Stimulated activated CD4-positive, alpha-beta T cell treated with anti-CD3 and anti-CD28 coated beads, Interleukin-4, amount 100 ng/mL, for 4 hours (primary cell): ENCODE data around the gene TNPO1.

Experiments used
- DNase-seq, 2 experiments: peaks; one replicate each; pipeline ENCODE4 v3.0.0-alpha.2; 2020

TNPO1 gene

DNA sequence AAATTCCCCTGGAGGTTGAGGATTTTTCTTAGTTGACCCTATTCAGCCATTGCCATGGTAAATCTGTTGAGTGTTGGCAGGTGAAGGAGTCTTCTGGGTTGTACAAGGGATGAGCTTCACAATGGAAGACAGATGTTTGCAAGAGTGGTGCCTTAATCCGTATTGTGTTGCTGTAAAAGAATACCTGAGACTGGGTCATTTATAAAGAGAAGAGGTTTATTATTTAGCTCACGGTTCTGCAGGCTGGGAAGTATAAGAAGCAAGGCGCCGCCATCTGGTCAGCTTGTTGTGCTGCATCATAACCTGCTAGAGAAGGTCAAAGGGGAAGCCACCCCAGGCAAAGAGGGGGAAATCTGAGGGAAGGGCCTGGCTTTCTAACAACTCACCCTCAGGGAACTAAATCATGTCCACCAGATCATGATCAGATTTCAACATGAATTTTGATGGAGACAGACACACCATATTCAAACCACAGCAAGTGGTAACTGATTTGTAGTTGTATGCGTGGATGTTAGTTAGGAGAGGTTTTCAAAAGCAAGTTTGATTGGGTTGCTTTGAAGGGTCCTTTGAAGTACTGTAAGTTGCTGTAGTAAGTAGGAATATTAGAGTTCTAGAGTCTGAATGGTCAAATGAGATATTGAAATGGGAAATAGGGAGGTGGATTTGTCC, 2.5 kb downstream of the TNPO1 start:
- DNase-seq = peak; percentile 35 to 39

DNA sequence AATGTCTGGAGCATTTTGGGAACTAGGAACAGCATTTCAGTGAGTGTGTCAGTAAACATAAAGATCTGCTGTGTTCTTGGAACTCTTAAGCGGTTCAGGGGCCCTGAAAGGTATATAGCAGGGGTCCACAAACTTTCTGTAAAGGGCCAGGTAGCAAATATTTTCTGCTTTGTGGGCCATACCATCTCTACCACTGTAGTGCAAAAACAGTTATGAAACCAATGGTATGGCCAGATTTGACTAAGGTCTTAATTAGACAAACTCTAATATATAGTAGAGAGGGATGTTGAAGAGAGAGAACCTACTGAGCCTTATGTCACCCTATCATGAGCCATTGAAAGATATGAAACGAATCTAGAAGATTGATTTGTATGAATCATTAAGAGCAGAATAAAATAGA, 5.3 kb downstream of the TNPO1 start:
- no peak for DNase-seq

GRCh38 chr5:72822944-72823343, 6.5 kb downstream of the TNPO1 start:
- DNase-seq = no peak

DNA sequence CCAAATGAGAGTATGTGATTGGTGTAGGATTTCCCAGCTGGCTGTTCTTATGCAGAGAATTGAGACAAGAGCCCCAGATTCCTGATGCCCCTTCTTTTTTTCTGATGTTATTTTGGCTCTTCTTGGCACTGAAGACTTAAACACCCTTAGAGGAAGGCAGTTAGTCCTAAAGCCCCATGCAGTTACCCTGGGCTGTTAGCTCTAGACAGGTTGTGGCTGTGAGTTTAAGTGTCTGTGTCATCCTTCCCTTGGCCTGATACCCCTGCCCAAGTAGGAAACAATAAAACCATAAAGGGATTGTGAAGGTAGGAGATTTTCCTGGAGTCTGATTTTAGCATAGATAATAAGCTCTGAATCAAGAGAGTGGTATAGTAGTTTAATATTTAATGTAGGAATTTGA, 13.2 kb downstream of the TNPO1 start:
- DNase-seq = no peak

DNA sequence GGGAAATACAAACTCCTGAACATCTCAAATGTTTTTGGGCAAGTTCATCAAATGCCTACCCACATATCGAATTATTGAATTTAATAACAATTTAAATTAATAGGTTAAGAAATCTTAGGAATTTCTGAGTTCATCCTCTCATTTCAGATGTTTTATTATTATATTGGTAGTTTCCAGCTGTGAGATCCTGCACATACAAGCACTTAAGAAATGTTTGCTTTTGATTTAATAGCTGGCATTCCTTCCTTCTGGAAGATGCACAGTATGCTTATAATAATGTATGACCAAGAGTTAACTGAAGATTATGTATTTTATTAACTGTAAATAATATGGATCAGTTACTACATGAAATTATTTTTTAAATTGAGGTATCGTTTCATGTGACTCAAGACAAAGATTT, 13.9 kb downstream of the TNPO1 start:
- DNase-seq = no peak

DNA sequence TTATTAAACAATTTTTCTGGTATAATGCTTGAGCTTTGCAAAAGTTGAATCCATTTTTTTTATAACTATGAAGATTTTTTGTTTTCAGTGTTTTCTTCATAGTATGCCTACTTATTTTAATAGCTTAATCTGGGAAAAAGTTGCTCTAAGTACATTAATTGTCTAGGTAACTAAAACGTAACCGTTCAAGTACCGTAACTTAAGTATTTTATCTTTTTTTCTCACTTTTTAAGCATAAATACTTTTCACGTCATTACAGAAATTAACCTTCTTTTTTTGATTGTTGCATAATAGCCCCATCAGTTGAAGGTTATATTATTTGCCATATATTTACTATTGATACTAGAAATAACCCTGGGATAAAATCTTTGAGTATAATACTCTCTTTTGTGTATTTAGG, 15.2 kb downstream of the TNPO1 start:
- DNase-seq = no peak

DNA sequence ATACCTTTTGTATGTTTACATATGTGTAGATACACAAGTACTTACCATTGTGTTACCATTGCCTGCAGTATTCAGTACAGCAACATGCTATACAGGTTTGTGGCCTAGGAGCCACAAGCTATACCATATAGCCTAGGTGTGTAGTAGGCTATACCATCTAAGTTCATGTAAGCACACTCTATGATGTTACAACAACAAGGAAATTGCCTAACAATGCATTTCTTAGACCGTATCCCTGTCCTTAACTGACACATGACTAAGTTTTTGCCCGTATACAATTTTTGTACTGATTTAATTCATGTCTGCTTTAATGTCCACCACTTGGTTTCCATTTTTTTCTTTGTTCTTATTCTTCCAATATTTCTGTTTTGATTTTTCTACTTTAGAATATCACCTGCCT, 18.5 kb downstream of the TNPO1 start:
- no peak for DNase-seq

DNA sequence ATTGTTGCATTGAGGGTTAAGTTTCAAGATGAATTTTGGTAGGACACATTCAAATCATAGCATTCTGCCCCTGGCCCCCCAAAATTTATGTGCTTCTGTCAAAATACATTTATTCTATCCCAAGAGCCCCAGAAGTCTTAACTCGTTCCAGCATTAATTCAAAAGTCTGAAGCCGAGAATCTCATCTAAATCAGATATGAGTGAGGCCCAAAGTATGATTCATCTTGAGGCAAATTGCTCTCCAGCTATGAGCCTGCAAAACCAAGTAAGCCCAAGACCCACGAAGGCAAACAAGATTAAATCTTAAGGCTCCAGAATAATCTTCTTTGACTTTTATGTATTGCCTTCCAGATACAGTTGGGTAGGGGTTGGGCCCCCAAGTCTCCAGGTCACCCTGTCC, 19.2 kb downstream of the TNPO1 start:
- no peak for DNase-seq

DNA sequence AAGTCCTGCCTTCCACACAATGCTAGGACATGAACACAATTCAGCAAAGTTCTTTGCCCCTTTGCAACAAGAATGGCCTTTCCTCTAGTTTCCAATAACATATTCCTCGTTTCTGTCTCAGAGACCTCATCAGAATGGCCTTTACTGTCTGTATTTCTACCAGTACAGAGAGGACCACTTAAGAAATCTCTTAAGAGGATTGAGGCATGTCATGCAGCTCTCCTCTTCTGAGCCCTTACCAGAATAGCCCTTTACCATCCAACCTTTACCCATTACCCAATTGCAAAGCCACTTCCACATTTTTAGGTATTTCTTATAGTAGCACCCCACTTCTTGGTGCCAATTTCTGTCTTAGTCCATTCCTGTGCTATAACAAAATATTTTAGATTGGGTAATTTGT, 20.3 kb downstream of the TNPO1 start:
- no peak for DNase-seq

DNA sequence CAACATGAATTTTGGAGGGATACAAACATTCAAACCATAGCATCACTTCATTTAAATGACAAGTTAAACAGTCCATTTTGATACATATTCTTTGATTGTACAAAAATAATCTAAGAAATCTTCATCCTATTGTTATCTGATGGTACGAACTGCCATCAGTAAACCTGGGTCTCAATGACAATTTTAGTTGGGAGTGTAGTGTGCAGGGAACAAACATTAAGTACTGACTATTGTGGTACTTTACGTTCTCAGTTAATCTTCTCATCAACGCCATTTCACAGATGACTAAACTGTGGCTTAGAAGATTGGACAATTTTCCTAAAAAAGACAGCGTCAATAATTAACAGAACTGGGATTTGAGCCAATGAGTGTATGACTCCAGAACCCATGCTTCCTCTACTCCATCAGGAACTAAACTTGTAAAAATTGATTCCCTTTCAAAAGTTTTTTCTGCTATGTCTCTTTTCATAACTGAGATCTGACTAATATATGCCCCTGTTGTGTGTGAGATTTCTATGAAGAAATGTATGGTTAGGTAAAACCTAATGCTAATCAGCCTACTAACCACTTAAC, 21.1 kb downstream of the TNPO1 start:
- DNase-seq = no peak

GRCh38 chr5:72840041-72840440, 23.6 kb downstream of the TNPO1 start:
- no peak for DNase-seq

GRCh38 chr5:72841756-72842535, 25.5 kb downstream of the TNPO1 start:
- no peak for DNase-seq

- DNase-seq = no peak
These were observed 26.4 kb downstream of the TNPO1 start for GRCh38 chr5:72842816-72843215.

GRCh38 chr5:72844218-72844603, 27.8 kb downstream of the TNPO1 start:
- DNase-seq = no peak

- no peak for DNase-seq
These were observed 29.4 kb downstream of the TNPO1 start for GRCh38 chr5:72845889-72846288.

DNA sequence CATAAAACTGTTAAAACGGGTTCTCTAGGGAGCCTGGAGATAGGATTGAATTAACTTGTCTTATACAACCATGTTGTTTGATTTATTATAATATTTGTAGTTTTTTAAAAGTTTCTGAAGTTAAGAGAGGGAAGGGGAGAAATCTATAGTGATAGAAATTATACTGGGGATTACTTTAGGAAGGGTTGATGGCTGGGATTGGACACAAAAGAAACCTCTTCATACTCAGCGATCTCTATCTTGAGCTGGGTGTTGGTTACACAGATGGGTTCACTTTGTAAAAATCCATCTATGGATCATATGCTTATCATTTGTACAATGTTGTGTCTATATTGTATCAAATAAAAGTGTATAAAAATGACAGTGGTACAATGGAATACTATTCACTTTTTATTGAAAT, 30.0 kb downstream of the TNPO1 start:
- DNase-seq = no peak

- DNase-seq = no peak
These were observed 31.0 kb downstream of the TNPO1 start for GRCh38 chr5:72847439-72847838.

DNA sequence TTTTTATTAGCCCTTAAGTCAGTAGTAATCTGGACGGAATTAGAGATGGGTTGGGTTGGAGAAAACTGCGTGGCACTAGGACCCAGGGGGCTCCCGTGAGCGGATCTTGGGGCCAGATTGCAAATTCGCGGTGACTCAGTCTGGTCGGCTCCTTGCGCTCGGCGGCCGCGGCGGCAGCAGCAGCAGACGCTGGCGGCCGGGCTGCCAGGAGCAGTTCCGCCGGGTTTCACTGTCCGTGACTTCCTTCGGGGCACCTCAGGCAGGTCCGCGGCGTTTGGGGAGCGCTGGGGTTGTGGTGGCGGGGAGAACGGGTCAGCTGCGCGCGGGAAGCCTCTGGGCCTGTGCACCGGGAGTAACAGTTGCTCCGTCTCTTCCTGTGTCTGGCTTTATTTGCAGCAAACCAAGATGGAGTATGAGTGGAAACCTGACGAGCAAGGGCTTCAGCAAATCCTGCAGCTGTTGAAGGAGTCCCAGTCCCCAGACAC, 31.6 kb downstream of the TNPO1 start:
- DNase-seq = peak; percentile 80 to 83

DNA sequence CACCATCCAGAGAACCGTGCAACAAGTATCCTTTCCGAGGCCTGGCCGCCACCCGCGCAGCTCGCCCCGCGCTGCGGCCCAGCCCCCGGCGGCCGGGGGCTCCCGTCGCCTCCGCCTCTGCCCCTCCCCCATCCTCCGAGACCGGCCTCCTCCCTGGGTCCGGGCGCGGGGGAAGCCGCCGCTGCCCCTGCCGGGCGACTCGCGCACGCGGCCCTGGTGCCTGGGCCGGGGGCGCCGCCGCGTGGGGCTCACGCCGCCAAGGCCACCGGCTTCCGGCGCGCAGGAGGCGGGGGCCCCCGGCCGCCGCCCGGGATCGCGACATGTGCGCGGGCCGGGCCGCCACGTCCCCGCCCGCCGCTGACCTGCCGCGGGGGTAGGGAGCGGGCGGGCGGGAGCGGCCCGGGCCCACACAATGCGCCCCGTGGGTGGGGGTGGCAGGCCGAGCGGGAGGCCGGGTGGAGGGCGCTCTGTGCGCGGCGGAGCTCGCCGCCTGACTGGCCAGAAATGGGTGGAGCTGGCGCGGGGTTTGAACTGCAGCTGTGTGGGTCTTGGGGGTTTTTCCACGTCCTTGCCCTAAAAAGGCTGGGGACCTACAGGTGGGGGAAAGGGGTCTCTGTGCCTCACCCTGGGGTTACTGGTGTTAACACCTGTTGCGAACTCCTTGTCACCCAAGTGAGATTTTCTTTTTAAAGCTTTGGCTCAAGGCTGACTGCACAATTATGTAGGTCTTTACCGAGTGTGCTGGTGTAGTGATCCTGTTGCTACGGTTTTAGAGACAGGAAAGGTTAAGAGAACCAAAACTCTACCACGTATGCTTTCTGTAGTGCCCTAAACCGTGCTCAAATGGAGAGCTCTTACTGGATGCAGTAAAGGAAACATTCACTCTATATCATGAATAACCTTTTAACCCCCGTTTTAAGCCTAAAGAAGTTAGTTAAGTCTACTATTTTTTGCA, 32.3 kb downstream of the TNPO1 start:
- DNase-seq = peak; percentile 45 to 56

DNA sequence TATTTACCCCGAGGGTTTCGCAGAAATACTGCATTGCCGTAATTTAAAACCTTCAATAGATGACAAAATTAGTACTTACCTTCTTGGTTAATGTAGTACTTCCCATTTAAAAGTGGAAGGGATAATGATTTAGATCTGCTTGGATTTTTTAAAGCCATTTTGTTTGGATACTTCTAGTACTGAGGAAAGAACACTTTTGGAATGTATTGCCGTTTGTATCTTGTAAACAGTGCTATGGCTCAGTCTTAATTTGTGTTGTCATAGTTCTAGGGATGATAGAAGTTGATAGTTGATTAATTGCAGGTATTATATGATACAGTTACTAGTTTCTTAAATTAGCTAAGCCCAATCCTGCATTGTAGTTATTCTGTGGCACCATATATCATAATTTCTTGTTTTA, 33.1 kb downstream of the TNPO1 start:
- DNase-seq = no peak

GRCh38 chr5:72850113-72850512, 33.7 kb downstream of the TNPO1 start:
- no peak for DNase-seq

DNA sequence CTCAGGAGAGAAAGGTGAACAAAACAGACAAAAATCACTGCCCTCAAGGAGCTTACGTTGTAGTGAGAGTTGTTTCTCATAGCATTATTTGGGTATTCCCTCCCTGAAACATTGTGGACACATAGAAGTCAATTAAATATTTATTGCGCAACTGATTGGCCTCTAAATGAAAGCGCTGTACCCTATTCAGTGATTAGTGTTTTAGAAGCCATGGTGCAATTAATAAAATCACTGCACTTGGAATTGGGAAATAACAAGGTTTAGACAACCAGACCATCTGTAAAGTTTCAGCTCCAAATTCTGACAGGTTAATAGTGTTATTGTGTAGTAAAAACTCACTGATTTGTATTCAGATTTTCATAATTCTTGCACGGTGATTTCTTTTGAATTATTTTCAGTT, 35.9 kb downstream of the TNPO1 start:
- DNase-seq = no peak

DNA sequence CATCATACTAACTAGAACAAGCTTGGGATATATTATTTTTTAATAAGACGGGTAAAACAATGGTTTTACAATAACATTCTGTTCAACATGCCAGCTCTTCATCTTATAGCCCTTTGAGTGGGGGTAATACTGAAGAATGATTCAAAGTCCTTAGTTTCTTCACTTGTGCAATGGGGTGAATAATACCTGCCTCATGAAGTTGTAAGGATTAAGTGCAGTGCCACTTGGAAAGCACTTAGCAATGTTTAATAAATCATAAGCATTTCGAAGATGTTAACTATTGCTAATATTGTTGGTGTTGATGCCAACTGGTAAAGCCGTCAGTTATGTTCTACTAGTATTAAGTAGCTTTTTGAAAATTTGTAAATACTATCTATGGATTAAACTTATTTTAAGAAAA, 38.0 kb downstream of the TNPO1 start:
- DNase-seq = no peak
